ENCODE data around the gene EIF3K. TPM values are rescaled to one million over a fixed set of nuclear protein-coding genes. Genes with fewer than 3 reads are reported as not detected.

Gene EIF3K
- total and polyA plus RNA-seq, 7 donors = 469 to 803 (median 573) TPM

DNA sequence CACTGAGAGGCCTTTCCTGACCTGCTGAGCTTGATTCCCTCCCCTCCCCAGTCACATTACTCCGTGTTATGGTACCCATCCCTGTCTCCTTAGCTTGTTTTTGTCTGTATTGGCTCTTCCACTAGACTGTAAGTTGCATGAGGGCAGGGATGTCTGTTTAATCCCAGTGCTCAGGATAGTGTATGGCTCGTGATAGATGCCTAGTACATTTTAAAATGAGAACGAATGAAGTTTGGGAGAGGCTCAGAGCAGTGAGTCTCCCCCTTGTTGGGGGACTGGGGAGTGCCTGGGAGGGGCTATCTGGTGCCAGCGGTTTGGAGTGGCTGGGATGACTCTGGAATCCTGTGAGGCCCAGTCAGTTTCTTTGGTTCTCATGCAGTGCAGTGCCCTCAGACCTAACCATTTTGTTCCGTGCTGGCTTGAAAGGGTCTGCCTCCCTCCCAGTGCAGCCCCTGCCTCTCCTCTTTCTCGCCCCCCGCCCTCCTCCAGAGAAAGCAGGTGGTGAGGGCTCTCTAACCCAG lies 63.9 kb downstream of the EIF3K start:
- Histone ChIP-seq H3K4me3 (no peak overlapping the region), H3K27me3 (no peaks in the 10 kb centered on the region), H3K4me1 (peaks cover 0 to 83% (median 74%) of the 10 kb centered on the region in 4 donors), H3K9me3 (no peaks in the 10 kb centered on the region), H3K36me3 (no peaks in the 10 kb centered on the region), H3K27ac (peak overlapping the region; percentile 80 to 97 (median 96))
- intact Hi-C loops (cut with DNase I) = no loop called here
- DNase-seq = no peak
- 35 to 77% methylated on average over 7 of the region's 7 CpGs for WGBS, 2 donors
- TF ChIP-seq POLR2AphosphoS5 (IDR thresholded peaks at IDR 0.05) (no peak), EP300 (IDR thresholded peaks at IDR 0.05) (no peak), POLR2A (IDR thresholded peaks at IDR 0.05) (no peak), CTCF (IDR thresholded peaks at IDR 0.05) (no peak)

DNA sequence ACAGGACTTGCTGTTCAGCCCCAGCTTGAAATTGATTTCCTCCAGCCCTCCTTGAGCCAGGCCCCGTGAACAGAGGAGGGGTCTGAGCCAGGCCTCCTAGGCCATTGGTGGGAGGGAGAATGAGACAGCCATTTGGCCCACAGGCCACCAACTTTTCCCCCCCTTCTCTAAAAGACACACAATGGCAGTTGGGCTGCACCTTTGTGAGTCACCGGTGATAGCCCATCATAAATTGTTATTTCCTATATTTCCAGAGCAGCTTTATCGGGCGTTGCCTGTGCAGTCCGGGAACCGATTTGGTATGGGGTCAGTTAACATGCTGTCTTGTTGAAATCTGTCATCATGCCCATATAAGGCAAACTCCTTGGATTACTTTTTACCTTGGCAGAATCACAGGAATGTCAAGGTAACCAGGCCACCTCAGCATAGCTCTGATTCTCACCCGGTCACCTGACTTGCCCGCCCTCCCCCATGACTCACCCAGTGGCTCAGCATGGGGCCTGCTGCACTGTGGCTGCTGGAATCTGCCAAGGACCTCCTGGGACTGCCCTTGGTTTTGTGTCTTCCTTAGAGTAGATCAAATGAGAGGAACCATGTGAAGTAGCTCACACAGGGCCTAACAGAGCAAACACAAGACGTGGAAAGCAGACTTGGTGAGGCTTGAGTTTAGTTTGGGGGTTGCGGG lies 64.5 kb downstream of the EIF3K start:
- intact Hi-C loops (cut with DNase I) = no loop called here
- TF ChIP-seq EP300 (IDR thresholded peaks at IDR 0.05) = peak in 1 of 4 donors; percentile 22
- TF ChIP-seq POLR2AphosphoS5 (IDR thresholded peaks at IDR 0.05) = peak in 1 of 4 donors; percentile 17
- no peak for TF ChIP-seq CTCF (IDR thresholded peaks at IDR 0.05)
- 8 to 40% methylated on average over 10 of the region's 10 CpGs for WGBS, 2 donors
- Histone ChIP-seq H3K27ac (peak overlapping the region; percentile 80 to 97 (median 96)), H3K36me3 (no peaks in the 10 kb centered on the region), H3K4me1 (peaks cover 0 to 80% (median 73%) of the 10 kb centered on the region in 4 donors), H3K4me3 (no peak overlapping the region), H3K27me3 (no peaks in the 10 kb centered on the region), H3K9me3 (no peaks in the 10 kb centered on the region)
- DNase-seq = peak; percentile 80

DNA sequence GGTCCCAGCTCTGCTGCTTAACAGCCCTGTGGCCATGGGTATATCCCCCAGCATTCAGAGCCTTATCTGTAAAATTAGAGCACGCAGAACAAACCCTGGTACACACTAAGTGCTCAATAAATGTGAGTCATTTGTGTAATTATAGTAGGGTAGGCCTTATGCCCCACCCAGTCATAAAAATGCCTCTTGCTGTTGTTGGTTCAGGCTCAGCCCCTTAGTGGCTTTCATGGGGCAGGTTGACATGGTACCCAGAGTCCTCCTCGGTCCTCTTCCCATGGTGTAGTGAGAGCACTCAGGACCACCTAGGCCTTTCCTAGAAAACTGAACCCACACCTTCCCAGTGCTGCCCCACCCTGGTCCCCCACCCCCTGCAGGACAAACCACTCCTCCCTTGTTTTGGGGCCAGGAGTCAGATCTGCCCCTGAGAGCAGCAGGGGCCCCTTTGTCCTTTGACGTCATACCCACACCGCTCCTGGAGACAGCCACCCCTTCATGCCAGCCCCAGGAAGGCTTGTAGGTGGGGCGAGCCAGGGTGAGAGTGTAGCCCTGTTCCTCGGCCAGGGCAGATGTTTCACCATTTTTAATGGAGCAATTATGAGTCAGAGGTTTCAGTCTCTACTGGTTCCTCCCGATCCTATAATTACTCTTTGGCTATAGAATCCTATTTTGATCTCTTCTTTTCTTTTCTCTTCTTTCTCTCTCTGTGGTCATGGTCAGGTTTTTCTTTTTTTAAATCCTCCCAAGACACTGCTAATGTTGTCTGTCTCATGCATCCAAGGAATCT lies 65.3 kb downstream of the EIF3K start:
- Histone ChIP-seq H3K9me3 (no peaks in the 10 kb centered on the region), H3K27ac (peak overlapping the region; percentile 80 to 97 (median 96)), H3K4me1 (peaks cover 0 to 80% (median 73%) of the 10 kb centered on the region in 4 donors), H3K27me3 (no peaks in the 10 kb centered on the region), H3K36me3 (no peaks in the 10 kb centered on the region), H3K4me3 (no peak overlapping the region)
- intact Hi-C loops (cut with DNase I) = no loop called here
- TF ChIP-seq CTCF (IDR thresholded peaks at IDR 0.05) = no peak
- TF ChIP-seq POLR2A (IDR thresholded peaks at IDR 0.05) = no peak
- no peak for TF ChIP-seq EP300 (IDR thresholded peaks at IDR 0.05)
- peak in 2 of 4 donors; percentile 25 to 46 for TF ChIP-seq POLR2AphosphoS5 (IDR thresholded peaks at IDR 0.05)
- peak; percentile 91 for DNase-seq
- 8 to 54% methylated on average over 7 of the region's 7 CpGs for WGBS, 2 donors

DNA sequence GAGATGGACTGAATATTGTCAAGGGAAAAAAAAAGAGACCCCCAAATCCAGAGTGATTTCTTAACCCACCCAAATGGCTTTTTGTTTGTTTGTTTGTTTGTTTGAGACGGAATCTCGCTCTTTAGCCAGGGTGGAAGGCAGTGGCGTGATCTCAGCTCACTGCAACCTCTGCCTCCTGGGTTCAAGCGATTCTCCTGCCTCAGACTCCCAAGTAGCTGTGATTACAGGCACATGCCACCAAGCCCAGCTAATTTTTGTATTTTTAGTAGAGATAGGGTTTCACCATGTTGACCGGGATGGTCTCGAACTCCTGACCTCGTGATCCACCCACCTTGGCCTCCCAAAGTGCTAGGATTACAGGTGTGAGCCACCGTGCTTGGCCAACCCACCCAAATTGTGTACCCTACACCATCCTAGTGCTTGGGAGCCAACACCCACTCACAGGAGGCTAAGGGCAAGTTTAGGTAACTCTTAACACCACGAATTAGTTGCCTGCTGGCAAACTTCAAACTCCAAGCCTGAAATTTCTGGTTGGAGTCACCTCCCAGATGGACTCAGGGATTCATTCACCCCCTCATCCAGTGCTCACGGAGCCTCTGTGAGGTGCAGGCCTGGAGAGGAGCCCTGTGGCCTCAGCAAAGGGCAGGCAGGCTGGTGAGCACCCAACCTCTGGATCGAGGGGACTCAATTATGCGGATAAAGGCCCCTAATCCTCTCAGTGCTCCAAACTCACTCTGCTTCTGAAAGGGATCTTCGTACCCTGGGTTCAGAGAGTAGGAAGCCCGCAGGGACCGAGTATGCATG lies 66.1 kb downstream of the EIF3K start:
- intact Hi-C loops (cut with DNase I) = no loop called here
- 69 to 81% methylated on average over 15 of the region's 15 CpGs for WGBS, 2 donors
- H3K36me3 ChIP-seq = no peaks in the 10 kb centered on the region

More for the DNA sequence above, 66.1 kb downstream of the EIF3K start:
- Histone ChIP-seq H3K4me1 (peaks cover 0 to 80% (median 71%) of the 10 kb centered on the region in 4 donors), H3K9me3 (no peaks in the 10 kb centered on the region), H3K27ac (peak overlapping the region; percentile 80 to 97 (median 96)), H3K4me3 (no peak overlapping the region), H3K27me3 (no peaks in the 10 kb centered on the region)
- no peak for TF ChIP-seq EP300 (IDR thresholded peaks at IDR 0.05)
- TF ChIP-seq POLR2A (IDR thresholded peaks at IDR 0.05) = no peak
- no peak for TF ChIP-seq CTCF (IDR thresholded peaks at IDR 0.05)
- no peak for TF ChIP-seq POLR2AphosphoS5 (IDR thresholded peaks at IDR 0.05)
- no peak for DNase-seq

Measured in sigmoid colon (tissue), 7 donors.